ENCODE measurements around the gene CASTOR1.

- TF ChIP-seq CTCF (IDR thresholded peaks at IDR 0.05; ENCODE audit: low read depth, low read length, poor library complexity, severe bottlenecking) (no peak), EZH2phosphoT487 (IDR thresholded peaks at IDR 0.05; ENCODE audit: borderline replicate concordance, low read length) (no peak)
These were observed 21.7 kb downstream of the CASTOR1 start for GRCh38 chr22:30267382-30268302.
